NT2/D1 (cell line): ENCODE data around the gene PTPRH.

Source experiments
- SUZ12 ChIP-seq: IDR thresholded peaks from 2 replicates; pipeline ENCODE4 v1.6.1; 2011; ENCODE audit not compliant: insufficient read length, insufficient read depth; ENCODE audit errors: extremely low read depth
- YY1 ChIP-seq: IDR thresholded peaks from 2 replicates; pipeline ENCODE4 v1.6.1; 2011; ENCODE audit not compliant: insufficient read length, insufficient read depth
- ZNF274 ChIP-seq: IDR thresholded peaks from 2 replicates; pipeline ENCODE4 v1.6.1; 2011; ENCODE audit warnings: mild to moderate bottlenecking, low read depth, low read length

DNA sequence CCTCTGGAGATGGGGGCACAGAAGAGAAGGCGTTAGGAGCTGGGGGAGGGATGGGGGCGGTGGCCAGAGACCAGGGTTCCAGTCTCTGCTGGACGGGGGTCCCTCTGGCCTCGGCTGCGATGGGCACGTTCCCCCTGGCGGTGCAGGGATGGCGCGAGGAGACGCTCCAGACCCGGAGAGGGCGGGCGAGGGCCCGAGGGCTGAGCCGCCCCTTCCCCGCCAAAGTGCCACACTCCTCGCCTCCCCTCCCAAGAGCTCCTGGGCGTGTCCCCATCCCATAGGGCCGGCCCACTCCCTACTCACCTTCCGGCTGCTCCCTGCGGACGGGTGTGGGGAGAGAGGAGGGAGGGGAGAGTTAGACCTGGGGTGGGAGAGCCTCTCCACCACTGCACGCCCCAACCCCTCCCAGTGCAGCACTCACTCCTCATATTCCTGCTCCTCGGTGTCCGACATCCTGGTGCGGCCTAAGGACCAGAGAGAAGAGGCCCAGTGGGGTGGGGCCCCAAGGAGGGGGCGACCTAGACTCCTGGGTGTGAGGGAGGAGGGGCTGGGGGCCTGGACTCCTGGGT lies 62.5 kb downstream of the PTPRH start:
- TF ChIP-seq SUZ12 (no peak), ZNF274 (no peak), YY1 (no peak)
